ENCODE results near the gene SAE1.

GRCh38 chr19:47253970-47254369 is 123.3 kb downstream of the SAE1 start:
- TF ChIP-seq, protein P1, sequence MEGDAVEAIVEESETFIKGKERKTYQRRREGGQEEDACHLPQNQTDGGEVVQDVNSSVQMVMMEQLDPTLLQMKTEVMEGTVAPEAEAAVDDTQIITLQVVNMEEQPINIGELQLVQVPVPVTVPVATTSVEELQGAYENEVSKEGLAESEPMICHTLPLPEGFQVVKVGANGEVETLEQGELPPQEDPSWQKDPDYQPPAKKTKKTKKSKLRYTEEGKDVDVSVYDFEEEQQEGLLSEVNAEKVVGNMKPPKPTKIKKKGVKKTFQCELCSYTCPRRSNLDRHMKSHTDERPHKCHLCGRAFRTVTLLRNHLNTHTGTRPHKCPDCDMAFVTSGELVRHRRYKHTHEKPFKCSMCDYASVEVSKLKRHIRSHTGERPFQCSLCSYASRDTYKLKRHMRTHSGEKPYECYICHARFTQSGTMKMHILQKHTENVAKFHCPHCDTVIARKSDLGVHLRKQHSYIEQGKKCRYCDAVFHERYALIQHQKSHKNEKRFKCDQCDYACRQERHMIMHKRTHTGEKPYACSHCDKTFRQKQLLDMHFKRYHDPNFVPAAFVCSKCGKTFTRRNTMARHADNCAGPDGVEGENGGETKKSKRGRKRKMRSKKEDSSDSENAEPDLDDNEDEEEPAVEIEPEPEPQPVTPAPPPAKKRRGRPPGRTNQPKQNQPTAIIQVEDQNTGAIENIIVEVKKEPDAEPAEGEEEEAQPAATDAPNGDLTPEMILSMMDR (conservative IDR thresholded peaks at IDR 0.05) = no peak
- no peak for TF ChIP-seq ZFX (IDR thresholded peaks at IDR 0.05)
